ENCODE data around the gene KIF16B.

DNA sequence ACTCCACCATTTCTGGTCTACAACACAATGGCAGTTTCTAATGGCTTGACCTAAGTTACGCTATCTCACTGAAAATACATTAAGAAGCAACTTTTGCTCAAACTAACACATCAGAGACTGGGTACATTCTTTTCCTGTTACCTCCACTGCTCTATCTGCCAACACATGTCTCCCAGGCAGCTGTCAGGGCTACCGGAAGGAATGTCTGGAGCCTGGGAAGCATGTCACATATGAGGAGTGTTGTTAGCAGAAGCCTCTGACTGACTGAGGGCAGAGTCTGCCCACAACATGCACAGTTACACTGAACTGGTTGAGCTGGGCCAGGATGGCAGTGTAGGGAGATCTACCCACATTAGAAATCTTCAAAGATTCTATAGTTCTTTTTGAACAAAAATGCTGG, 264.5 kb downstream of the KIF16B start:
- TF ChIP-seq, protein P1, sequence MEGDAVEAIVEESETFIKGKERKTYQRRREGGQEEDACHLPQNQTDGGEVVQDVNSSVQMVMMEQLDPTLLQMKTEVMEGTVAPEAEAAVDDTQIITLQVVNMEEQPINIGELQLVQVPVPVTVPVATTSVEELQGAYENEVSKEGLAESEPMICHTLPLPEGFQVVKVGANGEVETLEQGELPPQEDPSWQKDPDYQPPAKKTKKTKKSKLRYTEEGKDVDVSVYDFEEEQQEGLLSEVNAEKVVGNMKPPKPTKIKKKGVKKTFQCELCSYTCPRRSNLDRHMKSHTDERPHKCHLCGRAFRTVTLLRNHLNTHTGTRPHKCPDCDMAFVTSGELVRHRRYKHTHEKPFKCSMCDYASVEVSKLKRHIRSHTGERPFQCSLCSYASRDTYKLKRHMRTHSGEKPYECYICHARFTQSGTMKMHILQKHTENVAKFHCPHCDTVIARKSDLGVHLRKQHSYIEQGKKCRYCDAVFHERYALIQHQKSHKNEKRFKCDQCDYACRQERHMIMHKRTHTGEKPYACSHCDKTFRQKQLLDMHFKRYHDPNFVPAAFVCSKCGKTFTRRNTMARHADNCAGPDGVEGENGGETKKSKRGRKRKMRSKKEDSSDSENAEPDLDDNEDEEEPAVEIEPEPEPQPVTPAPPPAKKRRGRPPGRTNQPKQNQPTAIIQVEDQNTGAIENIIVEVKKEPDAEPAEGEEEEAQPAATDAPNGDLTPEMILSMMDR (IDR thresholded peaks at IDR 0.05), result no peak
- TF ChIP-seq ZFX (IDR thresholded peaks at IDR 0.05; ENCODE audit: borderline replicate concordance), result no peak
